Measurements from ENCODE around the gene PLLP. TPM values are rescaled to one million over a fixed set of nuclear protein-coding genes. Genes with fewer than 3 reads are reported as not detected.

Gene PLLP
- total and polyA plus RNA-seq, 12 donors = 1.0 to 10.0 (median 2.7) TPM

DNA sequence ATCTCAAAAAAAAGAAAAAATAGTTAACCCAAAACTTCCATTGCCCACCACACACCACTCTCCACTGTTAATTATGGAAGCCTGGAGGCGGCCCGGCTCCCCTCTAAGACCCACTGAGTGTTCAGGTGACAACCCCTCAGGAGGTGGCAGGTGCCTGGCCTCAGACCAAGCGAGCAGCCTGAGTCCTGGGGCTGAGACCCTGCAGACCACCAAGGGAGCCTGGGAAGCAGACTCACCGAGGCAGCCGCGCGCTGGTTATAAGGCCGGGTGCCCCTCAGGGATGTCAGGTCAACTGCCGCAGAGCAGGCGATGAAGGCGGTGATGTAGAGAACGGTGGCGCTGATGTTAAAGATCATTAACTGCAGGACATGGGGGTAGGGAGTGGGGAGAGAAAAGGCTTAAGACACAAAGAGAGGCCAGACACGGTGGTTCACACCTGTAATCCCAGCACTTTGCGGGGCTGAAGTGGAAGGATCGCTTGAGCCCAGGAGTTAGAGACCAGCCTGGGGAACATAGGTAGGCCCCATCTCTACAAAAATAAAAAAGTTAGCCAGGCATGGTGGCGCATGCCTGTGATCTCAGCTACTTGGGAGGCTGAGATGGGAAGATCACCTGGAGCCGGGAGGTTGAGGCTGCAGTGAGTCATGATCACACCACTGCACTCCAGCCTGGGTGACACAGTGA is 26.1 kb downstream of the PLLP start:
- TF ChIP-seq, protein P1, sequence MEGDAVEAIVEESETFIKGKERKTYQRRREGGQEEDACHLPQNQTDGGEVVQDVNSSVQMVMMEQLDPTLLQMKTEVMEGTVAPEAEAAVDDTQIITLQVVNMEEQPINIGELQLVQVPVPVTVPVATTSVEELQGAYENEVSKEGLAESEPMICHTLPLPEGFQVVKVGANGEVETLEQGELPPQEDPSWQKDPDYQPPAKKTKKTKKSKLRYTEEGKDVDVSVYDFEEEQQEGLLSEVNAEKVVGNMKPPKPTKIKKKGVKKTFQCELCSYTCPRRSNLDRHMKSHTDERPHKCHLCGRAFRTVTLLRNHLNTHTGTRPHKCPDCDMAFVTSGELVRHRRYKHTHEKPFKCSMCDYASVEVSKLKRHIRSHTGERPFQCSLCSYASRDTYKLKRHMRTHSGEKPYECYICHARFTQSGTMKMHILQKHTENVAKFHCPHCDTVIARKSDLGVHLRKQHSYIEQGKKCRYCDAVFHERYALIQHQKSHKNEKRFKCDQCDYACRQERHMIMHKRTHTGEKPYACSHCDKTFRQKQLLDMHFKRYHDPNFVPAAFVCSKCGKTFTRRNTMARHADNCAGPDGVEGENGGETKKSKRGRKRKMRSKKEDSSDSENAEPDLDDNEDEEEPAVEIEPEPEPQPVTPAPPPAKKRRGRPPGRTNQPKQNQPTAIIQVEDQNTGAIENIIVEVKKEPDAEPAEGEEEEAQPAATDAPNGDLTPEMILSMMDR (IDR thresholded peaks at IDR 0.05) = no peak
- TF ChIP-seq POLR2A (IDR thresholded peaks at IDR 0.05) = no peak
- no peak overlapping the region for H3K27ac ChIP-seq
- DNase-seq = peak in 1 of 7 donors; percentile 52

DNA sequence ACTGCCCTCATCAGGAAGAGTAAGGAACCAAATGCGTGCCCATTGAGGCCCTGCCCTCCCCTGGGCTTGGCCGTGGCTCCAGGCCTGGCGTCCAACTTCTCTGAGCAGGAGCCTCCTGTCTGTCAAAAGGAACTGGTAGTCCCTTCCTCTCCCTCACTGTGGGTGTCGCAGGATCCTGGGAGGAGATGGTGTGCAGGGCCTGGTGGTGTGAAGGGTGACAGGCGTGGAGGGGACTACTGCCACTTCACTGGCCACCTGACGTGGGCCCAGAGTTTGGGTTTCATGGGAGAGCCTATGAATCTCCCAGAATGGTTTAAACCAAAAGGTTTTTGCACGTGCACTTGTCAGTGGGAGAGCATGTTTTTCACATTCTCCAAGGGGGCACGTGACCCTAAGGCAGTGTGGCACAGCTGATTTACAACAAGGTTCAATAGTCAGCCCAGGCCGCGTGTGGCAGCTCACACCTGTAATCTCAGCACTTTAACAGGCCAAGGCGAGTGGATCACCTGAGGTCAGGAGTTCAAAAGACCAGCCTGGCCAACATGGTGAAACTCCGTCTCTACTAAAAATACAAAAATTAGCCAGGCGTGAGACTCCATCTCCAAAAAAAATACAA is 26.9 kb downstream of the PLLP start:
- TF ChIP-seq, protein P1 (IDR thresholded peaks at IDR 0.05) = no peak
- no peak for TF ChIP-seq POLR2A (IDR thresholded peaks at IDR 0.05)
- H3K36me3 ChIP-seq (replicated peaks in 1 of 2) = peaks cover 0 to 16% of the 10 kb centered on the region in 2 donors
- H3K4me3 ChIP-seq = no peak overlapping the region
- H3K27ac ChIP-seq = no peak overlapping the region
- DNase-seq = peak in 1 of 7 donors; percentile 38
- no peaks in the 10 kb centered on the region for H3K9me3 ChIP-seq (replicated peaks in 1 of 3)
- no peaks in the 10 kb centered on the region for H3K27me3 ChIP-seq
- intact Hi-C loops (cut with DNase I) = no loop called here
- WGBS, 4 donors = 86 to 94% (median 91%) methylated on average over 11 to 13 of the region's 13 CpGs
- no peaks in the 10 kb centered on the region for H3K4me1 ChIP-seq (replicated peaks in 1 of 2)

More for the DNA sequence above, 26.1 kb downstream of the PLLP start:
- Histone ChIP-seq H3K27me3 (no peaks in the 10 kb centered on the region), H3K4me1 (replicated peaks in 1 of 2) (no peaks in the 10 kb centered on the region), H3K36me3 (replicated peaks in 1 of 2) (peaks cover 0 to 8% of the 10 kb centered on the region in 2 donors), H3K4me3 (no peak overlapping the region), H3K9me3 (replicated peaks in 1 of 3) (no peaks in the 10 kb centered on the region)
- intact Hi-C loops (cut with DNase I) = no loop called here
- 96 to 98% (median 96%) methylated on average over 18 of the region's 18 CpGs for WGBS, 4 donors

GRCh38 chr16:57256601-57257395 is 27.7 kb downstream of the PLLP start:
- H3K27ac ChIP-seq = no peak overlapping the region
- intact Hi-C loops (cut with DNase I) = no loop called here
- TF ChIP-seq, protein P1 (IDR thresholded peaks at IDR 0.05) = no peak
- TF ChIP-seq POLR2A (IDR thresholded peaks at IDR 0.05) = no peak
- no peaks in the 10 kb centered on the region for H3K9me3 ChIP-seq (replicated peaks in 1 of 3)
- H3K27me3 ChIP-seq = no peaks in the 10 kb centered on the region
- peak in 1 of 7 donors; percentile 43 for DNase-seq
- peaks cover 0 to 23% of the 10 kb centered on the region in 2 donors for H3K36me3 ChIP-seq (replicated peaks in 1 of 2)
- no peaks in the 10 kb centered on the region for H3K4me1 ChIP-seq (replicated peaks in 1 of 2)
- H3K4me3 ChIP-seq = no peak overlapping the region
- 92 to 96% (median 95%) methylated on average over 10 to 16 of the region's 16 CpGs for WGBS, 4 donors
